H1 (cell line): ENCODE results near the gene RALGAPA2. TPM values are rescaled to one million over a fixed set of nuclear protein-coding genes. Genes with fewer than 3 reads are reported as not detected.

Source experiments
- CTCF ChIA-PET: fragments of 300-600 bp; sonication (Branson Sonifier 250); formaldehyde crosslinking; loops from one replicate; lab custom pipeline; 2021; ENCODE audit not compliant: partially characterized antibody; lab: Charles Lee
- POLR2A ChIA-PET: fragments of 300-600 bp; sonication (Branson Sonifier 250); formaldehyde crosslinking; loops from one replicate; lab custom pipeline; 2021; ENCODE audit warnings: inconsistent platforms; ENCODE audit not compliant: partially characterized antibody; lab: Charles Lee
- DNase-seq, 2 experiments: peaks; one replicate each; pipeline versions ENCODE4 v3.0.0 to v3.0.0-alpha.2; 2010 to 2022; ENCODE audit warnings: low spot score in 2 of 2, low read depth in 1 of 2, mixed read lengths in 1 of 2
- FAIRE-seq: peaks from 2 replicates; lab custom pipeline; 2011; peaks lifted over from hg19 to GRCh38; lab: Jason Lieb, UNC
- H2AFZ ChIP-seq: 2 replicates; pipeline ENCODE4 v1.8.1; 2012; ENCODE audit warnings: low read length, inconsistent platforms
- H2AK5ac ChIP-seq: 2 replicates; pipeline ENCODE4 v1.6.1; 2013; ENCODE audit warnings: low read depth, low read length
- H2BK120ac ChIP-seq: replicated peaks from 2 replicates; pipeline ENCODE3; 2013; ENCODE audit warnings: low read depth, low read length, inconsistent platforms
- H2BK12ac ChIP-seq: 2 replicates; pipeline ENCODE4 v1.6.1; 2013; ENCODE audit warnings: low read depth, low read length
- H2BK15ac ChIP-seq: 2 replicates; pipeline ENCODE4 v1.6.1; 2013; ENCODE audit warnings: low read length
- H2BK20ac ChIP-seq: 2 replicates; pipeline ENCODE4 v1.6.1; 2013; ENCODE audit warnings: low read length
- H2BK5ac ChIP-seq: 2 replicates; pipeline ENCODE4 v1.6.1; 2013; ENCODE audit warnings: low read depth, low read length
- H3K14ac ChIP-seq: 2 replicates; pipeline ENCODE4 v1.6.1; 2013; ENCODE audit warnings: inconsistent platforms; ENCODE audit not compliant: insufficient read length
- H3K18ac ChIP-seq: 2 replicates; pipeline ENCODE4 v1.6.1; 2013; ENCODE audit warnings: low read length; ENCODE audit errors: extremely low read depth
- H3K23ac ChIP-seq: 2 replicates; pipeline ENCODE4 v1.6.1; 2013; ENCODE audit warnings: inconsistent platforms; ENCODE audit not compliant: insufficient read length
- H3K23me2 ChIP-seq: 2 replicates; pipeline ENCODE4 v1.6.1; 2013; ENCODE audit warnings: low read depth, low read length
- H3K27ac ChIP-seq: 2 replicates; pipeline ENCODE4 v1.6.1; 2011; ENCODE audit warnings: low read depth, low read length, inconsistent platforms
- H3K27me3 ChIP-seq, 4 experiments: replicated peaks in 1 of 4; 1 replicate in 1 of 4; 2 replicates in 3 of 4; pipeline versions ENCODE4 v1.6.1 to v1.8.1; 2011 to 2013; ENCODE audit warnings: low read length in 3 of 4, mild to moderate bottlenecking in 3 of 4, inconsistent platforms in 2 of 4, mixed read lengths in 2 of 4, moderate library complexity in 1 of 4; ENCODE audit not compliant: control insufficient read depth in 3 of 4, insufficient read depth in 3 of 4; ENCODE audit errors: extremely low read depth in 1 of 4
- H3K36me3 ChIP-seq, 4 experiments: 2 replicates each; pipeline versions ENCODE4 v1.6.1 to v1.8.1; 2011 to 2013; ENCODE audit warnings: mild to moderate bottlenecking in 4 of 4, low read length in 3 of 4, moderate library complexity in 2 of 4, control low read depth in 1 of 4, inconsistent platforms in 1 of 4; ENCODE audit not compliant: insufficient read depth in 4 of 4, control insufficient read depth in 2 of 4
- H3K4ac ChIP-seq: replicated peaks from 2 replicates; pipeline ENCODE3; 2013; ENCODE audit warnings: low read length, low read depth, mixed read lengths, inconsistent platforms; ENCODE audit not compliant: insufficient read length
- H3K4me1 ChIP-seq, 4 experiments: replicated peaks in 1 of 4; 1 replicate in 1 of 4; 2 replicates in 3 of 4; pipeline versions ENCODE4 v1.6.1 to v1.8.1; 2011 to 2013; ENCODE audit warnings: low read length in 3 of 4, inconsistent platforms in 2 of 4, mixed read lengths in 1 of 4; ENCODE audit not compliant: insufficient read depth in 4 of 4, control insufficient read depth in 3 of 4
- H3K4me2 ChIP-seq, 2 experiments: 2 replicates each; pipeline versions ENCODE4 v1.6.1 to v1.8.1; 2011 to 2013; ENCODE audit warnings: low read depth in 2 of 2, low read length in 2 of 2, control low read depth in 1 of 2, inconsistent platforms in 1 of 2, mild to moderate bottlenecking in 1 of 2; ENCODE audit not compliant: insufficient read depth in 1 of 2
- H3K4me3 ChIP-seq, 4 experiments: fragments of 200-600, 300-600 bp in 1 of 4; sonication (generic), shearing (Covaris generic), sonication (Bioruptor Twin) in 1 of 4; 2 replicates each; pipeline versions ENCODE4 v1.5.1 to v1.8.1; 2011 to 2016; ENCODE audit warnings: low read length in 4 of 4, low read depth in 3 of 4, control low read depth in 2 of 4, inconsistent platforms in 2 of 4, mild to moderate bottlenecking in 2 of 4, mixed read lengths in 1 of 4, moderate library complexity in 1 of 4; ENCODE audit not compliant: insufficient read depth in 2 of 4; ENCODE audit errors: extremely low read depth in 1 of 4
- H3K56ac ChIP-seq: replicated peaks from 2 replicates; pipeline ENCODE3; 2013; ENCODE audit warnings: low read depth, mild to moderate bottlenecking, mixed read lengths, low read length, inconsistent platforms; ENCODE audit not compliant: insufficient read length
- H3K79me1 ChIP-seq: 2 replicates; pipeline ENCODE4 v1.6.1; 2013; ENCODE audit warnings: low read depth, low read length, control low read depth
- H3K79me2 ChIP-seq, 2 experiments: 2 replicates each; pipeline versions ENCODE4 v1.6.1 to v1.8.1; 2012 to 2013; ENCODE audit warnings: low read length in 2 of 2, mild to moderate bottlenecking in 2 of 2, inconsistent platforms in 1 of 2; ENCODE audit not compliant: insufficient read depth in 2 of 2, control insufficient read depth in 1 of 2
- H3K9ac ChIP-seq, 4 experiments: replicated peaks in 1 of 4; 1 replicate in 1 of 4; 2 replicates in 3 of 4; pipeline versions ENCODE4 v1.6.1 to v1.8.1; 2011 to 2013; ENCODE audit warnings: low read depth in 3 of 4, low read length in 3 of 4, control low read depth in 2 of 4, mild to moderate bottlenecking in 2 of 4, moderate library complexity in 2 of 4, inconsistent platforms in 1 of 4; ENCODE audit errors: extremely low read depth in 1 of 4
- H3K9me3 ChIP-seq, 2 experiments: 2 replicates each; pipeline versions ENCODE4 v1.6.1 to v1.8.1; 2012 to 2013; ENCODE audit warnings: mild to moderate bottlenecking in 2 of 2, moderate library complexity in 2 of 2, control low read depth in 1 of 2, inconsistent platforms in 1 of 2, low read depth in 1 of 2, low read length in 1 of 2, mixed read lengths in 1 of 2; ENCODE audit not compliant: insufficient read depth in 2 of 2
- H4K20me1 ChIP-seq, 2 experiments: replicated peaks in 1 of 2; 2 replicates each; pipeline versions ENCODE3 to v1.8.1; 2011 to 2013; ENCODE audit warnings: inconsistent platforms in 2 of 2, low read length in 2 of 2, mild to moderate bottlenecking in 1 of 2; ENCODE audit not compliant: insufficient read depth in 2 of 2, control insufficient read depth in 1 of 2
- H4K5ac ChIP-seq: 2 replicates; pipeline ENCODE4 v1.6.1; 2013; ENCODE audit warnings: low read length, low read depth, mixed read lengths, inconsistent platforms; ENCODE audit not compliant: insufficient read length
- H4K8ac ChIP-seq: 2 replicates; pipeline ENCODE4 v1.8.0; 2013; ENCODE audit warnings: mild to moderate bottlenecking, moderate library complexity, low read length, inconsistent platforms; ENCODE audit not compliant: insufficient read depth; ENCODE audit errors: extremely low read depth
- H4K91ac ChIP-seq: replicated peaks from 2 replicates; pipeline ENCODE3; 2013; ENCODE audit warnings: low read length, mixed read lengths, inconsistent platforms; ENCODE audit not compliant: insufficient read length
- ASH2L ChIP-seq: fragments of 200-600, 300-600 bp; sonication (generic); IDR thresholded peaks from one replicate; pipeline ENCODE4 v1.7.1; 2017; ENCODE audit warnings: low read length
- CBX5 ChIP-seq: fragments of 300-800, 300-1000 bp; sonication (generic); IDR thresholded peaks from 2 replicates; pipeline ENCODE4 v1.7.1; 2016; ENCODE audit warnings: antibody characterized with exemption, low read length, low read depth
- FOSL1 ChIP-seq: IDR thresholded peaks from 2 replicates; pipeline ENCODE4 v1.6.1; 2011; ENCODE audit warnings: mild to moderate bottlenecking, low read depth, low read length, moderate library complexity; ENCODE audit not compliant: insufficient read depth
- GTF2F1 ChIP-seq: IDR thresholded peaks from 2 replicates; pipeline ENCODE4 v1.6.1; 2012; ENCODE audit warnings: low read depth, low read length, improper control_type of control experiment, borderline replicate concordance
- KDM4A ChIP-seq: IDR thresholded peaks from one replicate; pipeline ENCODE4 v1.7.1; 2012; ENCODE audit warnings: low read depth, mild to moderate bottlenecking, moderate library complexity, low read length, inconsistent platforms; ENCODE audit not compliant: severe bottlenecking
- MAX ChIP-seq: IDR thresholded peaks from 2 replicates; pipeline ENCODE4 v1.6.1; 2012; ENCODE audit warnings: inconsistent platforms
- POU5F1 ChIP-seq: IDR thresholded peaks from 2 replicates; pipeline ENCODE4 v1.6.1; 2011; ENCODE audit warnings: low read depth, mild to moderate bottlenecking, low read length, moderate library complexity
- RBBP5 ChIP-seq: IDR thresholded peaks from 2 replicates; pipeline ENCODE4 v1.7.1; 2012; ENCODE audit warnings: low read depth, mild to moderate bottlenecking, inconsistent platforms, low read length, moderate library complexity, borderline replicate concordance
- SIX5 ChIP-seq: IDR thresholded peaks from 2 replicates; pipeline ENCODE4 v1.6.1; 2011; ENCODE audit warnings: mild to moderate bottlenecking, low read depth, low read length
- SRF ChIP-seq: IDR thresholded peaks from 2 replicates; pipeline ENCODE4 v1.6.1; 2011; ENCODE audit warnings: mild to moderate bottlenecking, low read depth, low read length, moderate library complexity
- TAF1 ChIP-seq: IDR thresholded peaks from 2 replicates; pipeline ENCODE4 v1.6.1; 2011; ENCODE audit warnings: mild to moderate bottlenecking, low read depth, low read length
- TEAD4 ChIP-seq: IDR thresholded peaks from 2 replicates; pipeline ENCODE4 v1.6.1; 2012; ENCODE audit warnings: low read depth, low read length, inconsistent platforms, mixed read lengths
- WGBS, 2 experiments: shearing (Covaris generic) in 1 of 2; methylation state at CpG; one replicate each; pipeline versions ENCODE4 v1.1.6 to v1.1.7; 2013 to 2015; ENCODE audit warnings: low lambda C conversion rate in 2 of 2, mixed read lengths in 2 of 2, inconsistent platforms in 1 of 2, low coverage in 1 of 2, missing lambda C conversion rate in 1 of 2; ENCODE audit not compliant: insufficient replicate concordance in 2 of 2, insufficient coverage in 1 of 2, insufficient read length in 1 of 2; ENCODE audit errors: extremely low coverage in 1 of 2, missing lambda C conversion rate in 1 of 2; 5-methylcytosine and 5-hydroxymethylcytosine counted together
- polyA plus RNA-seq, 7 experiments: library from polyadenylated mRNA; depleted of rRNA in 3 of 7; stranded (reverse) in 5 of 7; unstranded in 2 of 7; fragments of >200 nt in 5 of 7; fragments of 200-250 nt in 2 of 7; gene quantifications; 1 replicate in 5 of 7; 2 replicates in 1 of 7; 4 replicates in 1 of 7; pipeline versions ENCODE4 v1.2.1 to v1.2.3, GENCODE V29; 2011 to 2013; ENCODE audit warnings: missing spikeins in 2 of 7, mixed read lengths in 2 of 7
- total RNA-seq: library from RNA; stranded (reverse); fragmentation: NEBNext Ultra II Directional; extraction: Animal tissue kit (Norgen Biotek cat#: 25700); gene quantifications from 2 replicates; pipeline ENCODE4 v1.2.1, GENCODE V29; 2021

The RALGAPA2 gene
- total and polyA plus RNA-seq, 2 of the 8 experiments (the other 6 are each of a cell fraction or from before 2014, with no cell fraction given), result 5.1 to 25.5 TPM

- no peak overlapping the region for H4K91ac ChIP-seq
- H3K18ac ChIP-seq, result no peak overlapping the region
- H3K4me1 ChIP-seq, result peaks cover 0 to 10% (median 5%) of the 10 kb centered on the region in 4 experiments; a peak in 5 of 7 replicates
- H3K79me2 ChIP-seq, result no peaks in the 10 kb centered on the region
- no peaks in the 10 kb centered on the region for H3K9me3 ChIP-seq
- H3K4ac ChIP-seq, result no peak overlapping the region
- H3K56ac ChIP-seq, result no peak overlapping the region
- H3K36me3 ChIP-seq, result no peaks in the 10 kb centered on the region
- no peak for DNase-seq
- H2BK20ac ChIP-seq, result no peak overlapping the region
- no peaks in the 10 kb centered on the region for H3K27me3 ChIP-seq
- no peak overlapping the region for H4K5ac ChIP-seq
- H2BK120ac ChIP-seq, result no peak overlapping the region
- no peaks in the 10 kb centered on the region for H4K20me1 ChIP-seq
- no peak overlapping the region for H3K4me3 ChIP-seq
- H3K23ac ChIP-seq, result no peak overlapping the region
- no peak overlapping the region for H2BK12ac ChIP-seq
- no peak overlapping the region for H2AK5ac ChIP-seq
- FAIRE-seq, result no peak
- no peak overlapping the region for H4K8ac ChIP-seq
- H3K4me2 ChIP-seq, result no peak overlapping the region
- no peak overlapping the region for H2AFZ ChIP-seq
- H3K23me2 ChIP-seq, result no peaks in the 10 kb centered on the region
- POLR2A ChIA-PET, result no interaction called here
- no peak overlapping the region for H3K9ac ChIP-seq
- H3K27ac ChIP-seq, result no peak overlapping the region
- H2BK5ac ChIP-seq, result no peak overlapping the region
- no peaks in the 10 kb centered on the region for H3K79me1 ChIP-seq
- TF ChIP-seq SIX5, result no peak
- TF ChIP-seq KDM4A, result no peak
- no peak for TF ChIP-seq GTF2F1
- TF ChIP-seq CBX5, result no peak
- no peak for TF ChIP-seq FOSL1
- TF ChIP-seq TEAD4, result no peak
- TF ChIP-seq SRF, result no peak
- no peak for TF ChIP-seq TAF1
- no peak for TF ChIP-seq RBBP5
- no peak for TF ChIP-seq ASH2L
- no peak for TF ChIP-seq POU5F1
- TF ChIP-seq MAX, result no peak
- CTCF ChIA-PET, result interaction anchor here (1.0 kb wide), 1 partner anchor 10 kb away, joined by 3 read pairs; no protein-coding TSS in a partner anchor
- no peak overlapping the region for H2BK15ac ChIP-seq
- no peak overlapping the region for H3K14ac ChIP-seq
- WGBS, 2 experiments, result 90% methylated on average over 1 of the region's 1 CpG; no CpG with 5 or more reads in 1 of the 2 experiments
These were observed 297.1 kb downstream of the RALGAPA2 start for GRCh38 chr20:20415321-20415720.
